Stimulated activated CD4-positive, alpha-beta T cell treated with anti-CD3 and anti-CD28 coated beads, TNF-alpha, amount 100 ng/mL, for 48 hours (primary cell): ENCODE data around the gene PTX3.

ENCODE experiments used
- DNase-seq, 3 donors: peaks; one replicate each; pipeline ENCODE4 v3.0.0-alpha.2; 2020; ENCODE audit warnings: low read depth in 3 of 3

The PTX3 gene

DNA sequence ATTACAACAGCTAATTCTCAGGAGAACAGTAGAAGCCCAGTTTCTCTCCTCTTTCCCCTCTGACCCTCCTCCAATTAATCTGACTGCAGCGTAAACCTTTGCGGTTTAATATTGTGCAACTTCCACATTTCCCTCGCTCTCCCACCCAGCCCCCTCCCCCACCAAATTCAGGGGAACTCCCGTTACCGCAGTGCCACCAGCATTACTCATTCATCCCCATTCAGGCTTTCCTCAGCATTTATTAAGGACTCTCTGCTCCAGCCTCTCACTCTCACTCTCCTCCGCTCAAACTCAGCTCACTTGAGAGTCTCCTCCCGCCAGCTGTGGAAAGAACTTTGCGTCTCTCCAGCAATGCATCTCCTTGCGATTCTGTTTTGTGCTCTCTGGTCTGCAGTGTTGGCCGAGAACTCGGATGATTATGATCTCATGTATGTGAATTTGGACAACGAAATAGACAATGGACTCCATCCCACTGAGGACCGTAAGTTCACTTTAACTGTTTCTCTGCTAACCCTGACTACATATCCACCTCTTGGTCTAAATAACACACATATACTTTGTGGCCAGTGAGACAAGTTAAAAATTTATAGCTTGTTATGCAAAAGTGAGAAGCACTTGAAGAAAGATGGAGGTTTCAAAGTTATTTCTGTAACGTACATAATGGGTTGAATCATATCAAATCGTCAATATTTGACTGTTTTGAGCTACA lies at the start of gene PTX3:
PTX3 (plus strand) TSS at position 268 of the 709 bp plus-strand sequence; CDS start at position 352, 84 bp downstream.
- DNase-seq = no peak

DNA sequence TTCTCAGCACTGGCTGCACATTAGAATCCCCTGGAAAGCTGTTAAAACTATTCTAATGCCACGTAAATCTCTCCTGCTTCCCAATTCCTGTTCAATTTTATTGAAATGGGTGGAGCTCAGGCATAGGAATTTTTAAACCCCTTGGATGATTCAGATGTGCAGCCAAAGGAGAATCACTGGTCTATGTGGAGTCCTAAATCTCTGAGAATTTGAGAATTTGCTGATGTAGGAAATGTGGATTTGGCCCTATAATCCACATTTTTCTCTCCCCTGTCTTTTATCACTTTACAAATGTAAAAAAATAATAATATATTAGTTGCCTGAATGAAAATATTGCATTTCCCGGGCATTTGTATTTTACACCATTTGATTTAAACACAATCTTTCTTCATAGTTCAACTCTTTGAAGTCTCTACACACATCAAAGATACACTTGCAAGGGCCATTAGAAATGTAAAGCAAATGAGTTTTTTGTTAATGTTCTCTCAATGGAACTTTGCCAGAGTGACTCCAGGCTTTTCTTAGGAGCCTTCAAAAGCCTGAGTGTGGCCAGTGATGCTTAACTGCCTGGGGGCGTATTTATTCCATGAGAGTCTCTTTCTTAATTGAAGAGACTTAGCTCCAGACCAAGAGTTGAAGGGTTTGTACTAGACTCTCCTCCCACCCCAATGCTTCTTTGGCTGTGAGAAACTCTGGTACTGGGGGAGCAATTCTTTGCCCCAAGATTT lies 48.8 kb upstream of the PTX3 start:
- no peak for DNase-seq

GRCh38 chr3:157388976-157389375 lies 47.7 kb upstream of the PTX3 start:
- no peak for DNase-seq

DNA sequence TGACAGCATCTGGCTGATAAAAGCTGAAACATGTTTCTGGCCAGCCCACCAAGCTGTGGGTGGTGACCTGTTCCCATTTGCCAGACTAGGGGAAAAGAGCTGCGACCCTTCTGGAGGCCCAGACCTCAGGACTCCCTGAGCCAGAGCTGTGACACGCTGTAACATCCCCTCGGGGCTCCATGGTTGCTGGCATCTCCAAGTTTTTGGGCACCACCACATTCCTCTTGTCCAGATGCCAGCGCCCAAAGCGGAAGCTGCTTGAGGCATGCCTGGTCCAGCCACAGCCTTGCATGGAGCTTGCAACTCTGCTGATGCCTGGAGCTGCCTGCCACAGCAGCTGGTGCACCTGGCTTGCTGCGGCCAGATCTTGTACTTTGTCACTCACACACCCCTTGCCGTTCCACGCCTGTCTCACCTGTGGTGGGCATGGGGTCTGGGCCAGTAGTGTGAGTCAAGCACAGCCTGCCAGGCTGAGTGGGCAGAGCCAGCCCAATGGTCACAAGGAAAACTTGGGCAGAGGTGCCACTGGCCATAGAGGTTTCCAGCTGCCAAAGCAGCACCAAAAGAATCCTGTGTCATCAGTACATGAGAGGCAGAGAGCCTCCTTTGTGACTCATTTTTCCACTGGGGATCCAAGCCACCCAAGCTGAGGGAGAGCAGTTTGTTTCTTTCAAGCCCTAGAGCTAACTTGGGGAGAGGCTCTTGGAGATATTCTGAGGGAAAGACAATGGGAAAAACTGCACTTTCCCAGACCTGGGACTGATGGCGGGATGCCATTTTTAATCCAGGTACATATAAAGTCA lies 45.7 kb upstream of the PTX3 start:
- DNase-seq = no peak

DNA sequence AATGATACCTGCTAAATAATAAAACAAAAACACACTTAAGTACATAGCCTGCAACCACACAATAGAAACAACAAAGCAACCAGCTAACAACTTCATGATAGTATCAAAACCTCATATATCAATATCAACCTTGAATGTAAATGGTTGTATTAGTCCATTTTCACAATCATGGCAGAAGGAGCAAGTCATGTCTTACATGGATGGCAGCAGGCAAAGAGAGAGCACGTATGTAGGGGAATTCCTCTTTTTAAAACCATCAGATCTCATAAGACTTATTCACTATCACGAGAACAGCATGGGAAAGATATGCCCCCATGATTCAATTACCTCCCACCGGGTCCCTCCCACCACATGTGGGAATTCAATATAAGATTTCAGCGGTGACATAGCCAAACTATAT lies 44.5 kb upstream of the PTX3 start:
- no peak for DNase-seq

DNA sequence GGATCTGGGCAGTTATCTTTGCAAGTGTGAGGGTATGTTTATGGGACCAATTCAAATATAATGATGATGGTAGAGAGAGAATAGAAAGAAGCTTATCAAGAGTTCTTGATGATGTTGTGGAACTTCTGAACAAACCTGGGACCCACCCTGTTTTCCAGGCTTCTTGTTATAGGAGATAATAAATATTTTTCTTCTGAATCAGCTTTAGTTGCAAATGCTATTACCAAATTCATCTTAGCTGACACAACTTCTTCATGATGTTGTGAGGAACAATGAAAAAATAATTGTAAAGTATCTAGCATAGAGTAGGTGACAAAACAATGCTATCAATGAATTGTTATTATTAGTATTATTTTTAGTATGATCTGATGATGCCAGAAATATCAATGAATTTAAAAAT lies 43.5 kb upstream of the PTX3 start:
- no peak for DNase-seq

- DNase-seq = no peak
Measured at GRCh38 chr3:157394411-157394810, 42.2 kb upstream of the PTX3 start.

- no peak for DNase-seq
Measured at GRCh38 chr3:157398598-157398997, 38.1 kb upstream of the PTX3 start.

DNA sequence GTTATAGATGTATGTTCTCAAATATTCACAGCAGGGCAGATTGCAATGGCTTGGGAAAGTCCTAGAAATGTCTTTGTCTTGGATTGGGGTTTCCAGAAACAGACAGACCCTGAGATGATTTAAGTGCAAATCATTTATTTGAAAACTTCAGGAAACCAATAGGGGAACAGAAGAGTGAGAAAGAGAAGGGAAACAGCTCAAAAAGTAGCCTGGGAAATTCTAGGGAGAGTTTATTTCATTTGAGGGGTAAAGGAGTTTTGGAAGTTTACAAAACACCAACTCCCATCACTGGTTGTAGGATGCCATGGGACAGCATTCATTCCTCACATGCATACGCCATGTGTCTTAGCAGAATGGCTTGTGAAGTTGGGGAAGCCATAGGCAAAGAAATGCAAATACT lies 32.3 kb upstream of the PTX3 start:
- no peak for DNase-seq

- no peak for DNase-seq
Measured at GRCh38 chr3:157405457-157405856, 31.2 kb upstream of the PTX3 start.

GRCh38 chr3:157406394-157406793 lies 30.3 kb upstream of the PTX3 start:
- DNase-seq = no peak

GRCh38 chr3:157407769-157408168 lies 28.9 kb upstream of the PTX3 start:
- no peak for DNase-seq

- DNase-seq = no peak
Measured at GRCh38 chr3:157408499-157409149, 28.0 kb upstream of the PTX3 start.

GRCh38 chr3:157409516-157409915 lies 27.1 kb upstream of the PTX3 start:
- DNase-seq = no peak

DNA sequence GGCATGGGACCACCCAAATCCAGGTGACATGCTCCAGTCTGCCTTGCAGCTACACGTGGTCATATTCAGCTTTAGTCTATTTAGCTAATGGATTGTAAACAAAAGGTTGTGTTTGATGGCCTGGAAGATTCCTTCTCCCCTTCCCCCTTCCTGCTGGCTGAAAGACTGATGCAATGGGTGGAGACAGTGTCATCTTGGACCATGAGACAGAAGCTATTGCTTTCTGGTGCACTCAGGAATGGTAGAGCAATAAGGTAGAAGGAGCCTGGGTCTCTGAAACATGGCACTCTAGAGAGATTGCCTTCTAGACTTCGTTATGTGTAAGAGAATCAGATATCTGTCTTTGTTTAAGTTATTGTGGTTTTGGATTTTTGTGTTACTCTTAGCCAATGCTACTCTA lies 25.7 kb upstream of the PTX3 start:
- DNase-seq = no peak

GRCh38 chr3:157412323-157412855 lies 24.3 kb upstream of the PTX3 start:
- DNase-seq = no peak

- DNase-seq = no peak
Measured at GRCh38 chr3:157414861-157415260, 21.8 kb upstream of the PTX3 start.

- no peak for DNase-seq
Measured at GRCh38 chr3:157416347-157417087, 20.1 kb upstream of the PTX3 start.

- DNase-seq = no peak
Measured at GRCh38 chr3:157417247-157417646, 19.4 kb upstream of the PTX3 start.

DNA sequence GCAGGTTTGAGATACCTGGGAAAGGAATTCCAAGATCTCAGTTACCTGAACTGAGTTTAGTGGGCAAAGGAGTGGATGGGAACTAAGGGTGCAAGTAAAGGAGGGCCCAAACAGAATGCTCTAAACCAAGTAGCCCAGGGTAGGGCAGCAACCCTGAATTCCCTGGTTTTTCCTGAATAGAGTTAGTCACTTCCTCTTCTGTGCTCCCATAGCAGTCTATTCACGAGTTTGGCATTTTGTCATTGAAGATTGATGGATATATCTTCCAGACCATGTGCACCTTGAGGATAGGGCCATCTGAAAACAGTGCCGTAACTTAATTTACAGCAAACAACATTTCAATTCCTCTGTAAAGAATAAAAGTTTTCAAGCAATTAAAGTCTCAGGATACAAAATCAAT lies 18.5 kb upstream of the PTX3 start:
- DNase-seq = no peak

DNA sequence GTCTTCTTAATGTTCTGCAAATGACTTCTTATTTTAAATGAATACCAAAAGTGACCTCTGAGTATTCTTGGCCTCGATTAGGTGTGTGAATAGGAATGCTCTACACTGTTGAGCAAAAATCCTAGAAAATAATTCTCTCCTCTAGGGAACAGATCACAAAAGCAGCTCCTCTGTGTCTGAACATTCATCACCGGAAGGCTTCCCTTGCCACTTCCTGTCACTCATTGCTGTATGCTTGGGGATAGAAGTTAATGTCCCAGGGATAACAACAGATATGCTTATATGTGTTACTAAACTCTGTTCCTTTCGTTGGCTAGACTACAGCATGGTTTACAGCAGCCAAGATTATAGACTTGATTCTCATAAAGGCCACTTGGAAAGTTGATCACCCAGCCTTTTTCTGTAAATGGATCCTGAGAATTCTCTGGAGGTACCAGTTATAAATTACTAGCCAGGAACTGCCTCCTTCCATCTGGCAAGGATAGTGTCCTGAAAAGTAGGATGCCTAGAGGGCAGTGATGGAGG lies 16.0 kb upstream of the PTX3 start:
- DNase-seq = no peak
